HEK293 (cell line): ENCODE measurements around the gene CYB561D2.

Experiments used
- CTCF ChIA-PET: fragments of 350-600 bp; formaldehyde crosslinking; extraction: SDS; loops from one replicate; lab custom pipeline; 2021; ENCODE audit warnings: antibody characterized with exemption; lab: Yijun Ruan, JAX
- POLR2A ChIA-PET: fragments of 300-600 bp; formaldehyde crosslinking; extraction: SDS; loops from one replicate; lab custom pipeline; 2020; ENCODE audit warnings: antibody characterized with exemption, inconsistent platforms; lab: Yijun Ruan, JAX
- H3K27ac ChIP-seq: fragments of 200-500 bp; sonication (Bioruptor generic); 2 replicates; pipeline ENCODE4 v1.5.1; 2014; ENCODE audit warnings: low read depth, low read length, control low read depth, inconsistent platforms; ENCODE audit errors: extremely low read depth
- H3K36me3 ChIP-seq, 2 experiments: fragments of 200-500 bp in 1 of 2; sonication (Bioruptor generic) in 1 of 2; 1 replicate in 1 of 2; 2 replicates in 1 of 2; pipeline ENCODE4 v1.5.1; 2014 to 2017; ENCODE audit warnings: inconsistent platforms in 2 of 2, low read length in 2 of 2; ENCODE audit not compliant: control insufficient read depth in 2 of 2, insufficient read depth in 1 of 2
- H3K4me1 ChIP-seq: fragments of 200-500 bp; sonication (Bioruptor generic); 2 replicates; pipeline ENCODE4 v1.5.1; 2014; ENCODE audit warnings: mild to moderate bottlenecking, low read length, inconsistent platforms; ENCODE audit not compliant: control insufficient read depth, insufficient read depth
- H3K4me3 ChIP-seq: 2 replicates; pipeline ENCODE4 v1.5.1; 2011; ENCODE audit warnings: low read depth, mild to moderate bottlenecking, control low read depth, low read length, moderate library complexity
- H3K9me3 ChIP-seq: fragments of 200-500 bp; sonication (Bioruptor generic); 2 replicates; pipeline ENCODE4 v1.5.1; 2014; ENCODE audit warnings: low read depth, low read length, inconsistent platforms; ENCODE audit not compliant: control insufficient read depth, insufficient read depth
- BCL11B ChIP-seq: fragments of 450-650 bp; formaldehyde crosslinking; IDR thresholded peaks from 2 replicates; pipeline ENCODE4 v1.5.1; 2016; ENCODE audit warnings: low read depth, missing biosample characterization, missing genetic modification characterization
- GLIS2 ChIP-seq: fragments of 450-650 bp; formaldehyde crosslinking; IDR thresholded peaks from 2 replicates; pipeline ENCODE4 v1.5.1; 2016; ENCODE audit warnings: missing biosample characterization, missing genetic modification characterization
- HIC1 ChIP-seq: fragments of 450-650 bp; formaldehyde crosslinking; IDR thresholded peaks from 2 replicates; pipeline ENCODE4 v1.5.1; 2016; ENCODE audit warnings: missing biosample characterization, missing genetic modification characterization
- SCRT1 ChIP-seq: fragments of 450-650 bp; formaldehyde crosslinking; IDR thresholded peaks from 2 replicates; pipeline ENCODE4 v1.5.1; 2016; ENCODE audit warnings: missing biosample characterization, missing genetic modification characterization, borderline replicate concordance
- SCRT2 ChIP-seq: fragments of 450-650 bp; formaldehyde crosslinking; IDR thresholded peaks from 2 replicates; pipeline ENCODE4 v1.5.1; 2016; ENCODE audit warnings: missing biosample characterization, missing genetic modification characterization
- ZBTB21 ChIP-seq: fragments of 450-650 bp; formaldehyde crosslinking; IDR thresholded peaks from 2 replicates; pipeline ENCODE4 v1.5.1; 2017; ENCODE audit warnings: missing biosample characterization, missing genetic modification characterization
- ZNF366 ChIP-seq: fragments of 450-650 bp; formaldehyde crosslinking; conservative IDR thresholded peaks from 2 replicates; pipeline ENCODE4 v1.5.1; 2016; ENCODE audit warnings: missing biosample characterization, missing genetic modification characterization
- ZNF658 ChIP-seq: fragments of 450-650 bp; formaldehyde crosslinking; IDR thresholded peaks from 2 replicates; pipeline ENCODE4; 2016; ENCODE audit warnings: missing biosample characterization, missing genetic modification characterization
- ZNF692 ChIP-seq: fragments of 450-650 bp; formaldehyde crosslinking; IDR thresholded peaks from 2 replicates; pipeline ENCODE4 v1.5.1; 2016; ENCODE audit warnings: missing biosample characterization, missing genetic modification characterization
- ZNF843 ChIP-seq: fragments of 450-650 bp; formaldehyde crosslinking; IDR thresholded peaks from 2 replicates; pipeline ENCODE4 v1.5.1; 2016; ENCODE audit warnings: missing biosample characterization, missing genetic modification characterization
- TF ChIP-seq, protein P1 (sequence below): fragments of 450-650 bp; formaldehyde crosslinking; IDR thresholded peaks from 2 replicates; pipeline ENCODE4 v1.5.1; 2016; ENCODE audit warnings: missing biosample characterization, missing genetic modification characterization, borderline replicate concordance
- TF ChIP-seq, protein P2 (sequence below): fragments of 450-650 bp; formaldehyde crosslinking; IDR thresholded peaks from 2 replicates; pipeline ENCODE4 v1.5.1; 2016; ENCODE audit warnings: missing biosample characterization, missing genetic modification characterization

CYB561D2 gene

DNA sequence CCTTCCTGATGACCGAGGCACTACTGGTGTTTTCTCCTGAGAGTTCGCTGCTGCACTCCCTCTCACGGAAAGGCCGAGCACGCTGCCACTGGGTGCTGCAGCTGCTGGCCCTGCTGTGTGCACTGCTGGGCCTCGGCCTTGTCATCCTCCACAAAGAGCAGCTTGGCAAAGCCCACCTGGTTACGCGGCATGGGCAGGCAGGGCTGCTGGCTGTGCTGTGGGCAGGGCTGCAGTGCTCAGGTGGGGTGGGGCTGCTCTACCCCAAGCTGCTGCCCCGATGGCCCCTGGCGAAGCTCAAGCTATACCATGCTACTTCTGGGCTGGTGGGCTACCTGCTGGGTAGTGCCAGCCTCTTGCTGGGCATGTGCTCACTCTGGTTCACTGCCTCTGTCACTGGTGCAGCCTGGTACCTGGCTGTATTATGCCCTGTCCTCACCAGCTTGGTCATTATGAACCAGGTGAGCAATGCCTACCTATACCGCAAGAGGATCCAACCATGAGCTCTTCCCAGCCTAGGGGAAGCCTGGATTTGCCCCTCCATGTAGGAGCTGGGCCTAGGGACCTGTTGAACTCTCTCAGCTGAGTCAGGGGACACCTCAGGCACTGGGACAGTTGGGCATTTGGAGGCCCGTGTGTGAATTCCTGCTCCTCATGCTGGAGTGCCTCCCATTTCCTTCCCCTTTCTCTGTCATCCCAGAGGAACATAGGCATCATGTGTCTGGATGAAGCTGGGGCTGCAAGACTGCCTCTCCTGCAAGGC lies 2.8 kb downstream of the CYB561D2 start:
- ChIA-PET CTCF (interaction anchor here (0.7 to 1.0 kb wide), 3 partner anchors 9 to 196 kb away, joined by 3 to 5 read pairs (median 4); no protein-coding TSS in a partner anchor), POLR2A (interaction anchor here (0.7 to 3.1 kb wide), 6 partner anchors 9 to 630 kb away, joined by 3 to 23 read pairs (median 4); partner anchors contain the start of genes GMPPB, HEMK1, HYAL3 and NAA80)
- no peaks in the 10 kb centered on the region for H3K4me1 ChIP-seq

More for the DNA sequence above, 2.8 kb downstream of the CYB561D2 start:
- Histone ChIP-seq H3K27ac (no peak overlapping the region; the same call in 1 of the 2 replicates), H3K9me3 (no peaks in the 10 kb centered on the region)
- no peak for TF ChIP-seq ZNF658 (tag by site-specific recombination)
- TF ChIP-seq, protein P1, sequence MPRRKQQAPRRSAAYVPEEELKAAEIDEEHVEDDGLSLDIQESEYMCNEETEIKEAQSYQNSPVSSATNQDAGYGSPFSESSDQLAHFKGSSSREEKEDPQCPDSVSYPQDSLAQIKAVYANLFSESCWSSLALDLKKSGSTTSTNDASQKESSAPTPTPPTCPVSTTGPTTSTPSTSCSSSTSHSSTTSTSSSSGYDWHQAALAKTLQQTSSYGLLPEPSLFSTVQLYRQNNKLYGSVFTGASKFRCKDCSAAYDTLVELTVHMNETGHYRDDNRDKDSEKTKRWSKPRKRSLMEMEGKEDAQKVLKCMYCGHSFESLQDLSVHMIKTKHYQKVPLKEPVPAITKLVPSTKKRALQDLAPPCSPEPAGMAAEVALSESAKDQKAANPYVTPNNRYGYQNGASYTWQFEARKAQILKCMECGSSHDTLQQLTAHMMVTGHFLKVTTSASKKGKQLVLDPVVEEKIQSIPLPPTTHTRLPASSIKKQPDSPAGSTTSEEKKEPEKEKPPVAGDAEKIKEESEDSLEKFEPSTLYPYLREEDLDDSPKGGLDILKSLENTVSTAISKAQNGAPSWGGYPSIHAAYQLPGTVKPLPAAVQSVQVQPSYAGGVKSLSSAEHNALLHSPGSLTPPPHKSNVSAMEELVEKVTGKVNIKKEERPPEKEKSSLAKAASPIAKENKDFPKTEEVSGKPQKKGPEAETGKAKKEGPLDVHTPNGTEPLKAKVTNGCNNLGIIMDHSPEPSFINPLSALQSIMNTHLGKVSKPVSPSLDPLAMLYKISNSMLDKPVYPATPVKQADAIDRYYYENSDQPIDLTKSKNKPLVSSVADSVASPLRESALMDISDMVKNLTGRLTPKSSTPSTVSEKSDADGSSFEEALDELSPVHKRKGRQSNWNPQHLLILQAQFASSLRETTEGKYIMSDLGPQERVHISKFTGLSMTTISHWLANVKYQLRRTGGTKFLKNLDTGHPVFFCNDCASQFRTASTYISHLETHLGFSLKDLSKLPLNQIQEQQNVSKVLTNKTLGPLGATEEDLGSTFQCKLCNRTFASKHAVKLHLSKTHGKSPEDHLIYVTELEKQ (tag by site-specific recombination), result no peak
- TF ChIP-seq ZBTB21 (tag by site-specific recombination), result no peak
- no peak for TF ChIP-seq ZNF366 (tag by site-specific recombination)
- peak; percentile 81 for TF ChIP-seq SCRT2 (tag by site-specific recombination)
- peak; percentile 49; the same call in 1 of the 2 replicates for TF ChIP-seq HIC1
- no peak for TF ChIP-seq ZNF843 (tag by site-specific recombination)
- TF ChIP-seq SCRT1 (tag by site-specific recombination), result peak; percentile 76; the same call in 1 of the 2 replicates
- TF ChIP-seq BCL11B, result no peak
- no peak for TF ChIP-seq ZNF692 (tag by site-specific recombination)
- 0 out of 2 replicates have a peak, but pooled peaks have one; percentile 22 for TF ChIP-seq GLIS2 (tag by site-specific recombination)
- TF ChIP-seq, protein P2, sequence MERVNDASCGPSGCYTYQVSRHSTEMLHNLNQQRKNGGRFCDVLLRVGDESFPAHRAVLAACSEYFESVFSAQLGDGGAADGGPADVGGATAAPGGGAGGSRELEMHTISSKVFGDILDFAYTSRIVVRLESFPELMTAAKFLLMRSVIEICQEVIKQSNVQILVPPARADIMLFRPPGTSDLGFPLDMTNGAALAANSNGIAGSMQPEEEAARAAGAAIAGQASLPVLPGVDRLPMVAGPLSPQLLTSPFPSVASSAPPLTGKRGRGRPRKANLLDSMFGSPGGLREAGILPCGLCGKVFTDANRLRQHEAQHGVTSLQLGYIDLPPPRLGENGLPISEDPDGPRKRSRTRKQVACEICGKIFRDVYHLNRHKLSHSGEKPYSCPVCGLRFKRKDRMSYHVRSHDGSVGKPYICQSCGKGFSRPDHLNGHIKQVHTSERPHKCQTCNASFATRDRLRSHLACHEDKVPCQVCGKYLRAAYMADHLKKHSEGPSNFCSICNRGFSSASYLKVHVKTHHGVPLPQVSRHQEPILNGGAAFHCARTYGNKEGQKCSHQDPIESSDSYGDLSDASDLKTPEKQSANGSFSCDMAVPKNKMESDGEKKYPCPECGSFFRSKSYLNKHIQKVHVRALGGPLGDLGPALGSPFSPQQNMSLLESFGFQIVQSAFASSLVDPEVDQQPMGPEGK (tag by site-specific recombination), result no peak
- TF ChIP-seq, all 188 proteins: peak for 4
- Histone ChIP-seq H3K36me3 (peaks cover 0 to 69% of the 10 kb centered on the region in 2 experiments; a peak in 1 of 3 replicates), H3K4me3 (no peak overlapping the region)
